DMS53 treated with DMSO at 0.1 percent for 48 hours (cell line): ENCODE measurements around the gene SHFL.

Source experiments
- DNase-seq: peaks from one replicate; lab custom pipeline; 2025; ENCODE audit not compliant: unreplicated experiment; lab: John Stamatoyannopoulos, UW

Gene SHFL

GRCh38 chr19:10126213-10126639, 40.1 kb downstream of the SHFL start:
- no peak for DNase-seq

GRCh38 chr19:10132905-10133304, 46.8 kb downstream of the SHFL start:
- DNase-seq, result no peak

GRCh38 chr19:10133596-10133995, 47.5 kb downstream of the SHFL start:
- DNase-seq, result no peak

GRCh38 chr19:10134040-10134439, 47.9 kb downstream of the SHFL start:
- DNase-seq, result no peak

GRCh38 chr19:10135551-10136334, 49.6 kb downstream of the SHFL start:
- no peak for DNase-seq

- DNase-seq, result no peak
Observed at GRCh38 chr19:10136936-10137335, 50.8 kb downstream of the SHFL start.

- no peak for DNase-seq
Observed at GRCh38 chr19:10137751-10138682, 51.9 kb downstream of the SHFL start.

GRCh38 chr19:10138879-10139795, 53.0 kb downstream of the SHFL start:
- DNase-seq, result no peak

GRCh38 chr19:10139952-10140351, 53.8 kb downstream of the SHFL start:
- no peak for DNase-seq

- DNase-seq, result no peak
Observed at GRCh38 chr19:10141479-10141878, 55.4 kb downstream of the SHFL start.

GRCh38 chr19:10141973-10142372, 55.9 kb downstream of the SHFL start:
- DNase-seq, result no peak
